H1 (cell line): ENCODE data around the gene FTL. TPM values are rescaled to one million over a fixed set of nuclear protein-coding genes. Genes with fewer than 3 reads are reported as not detected.

Experiments
- CTCF ChIA-PET: fragments of 300-600 bp; sonication (Branson Sonifier 250); formaldehyde crosslinking; loops from one replicate; lab custom pipeline; 2021; ENCODE audit not compliant: partially characterized antibody; lab: Charles Lee
- POLR2A ChIA-PET: fragments of 300-600 bp; sonication (Branson Sonifier 250); formaldehyde crosslinking; loops from one replicate; lab custom pipeline; 2021; ENCODE audit warnings: inconsistent platforms; ENCODE audit not compliant: partially characterized antibody; lab: Charles Lee
- DNase-seq, 2 experiments: peaks; one replicate each; pipeline versions ENCODE4 v3.0.0 to v3.0.0-alpha.2; 2010 to 2022; ENCODE audit warnings: low spot score in 2 of 2, low read depth in 1 of 2, mixed read lengths in 1 of 2
- FAIRE-seq: peaks from 2 replicates; lab custom pipeline; 2011; peaks lifted over from hg19 to GRCh38; lab: Jason Lieb, UNC
- H2AFZ ChIP-seq: 2 replicates; pipeline ENCODE4 v1.8.1; 2012; ENCODE audit warnings: low read length, inconsistent platforms
- H2AK5ac ChIP-seq: 2 replicates; pipeline ENCODE4 v1.6.1; 2013; ENCODE audit warnings: low read depth, low read length
- H2BK120ac ChIP-seq: replicated peaks from 2 replicates; pipeline ENCODE3; 2013; ENCODE audit warnings: low read depth, low read length, inconsistent platforms
- H2BK12ac ChIP-seq: 2 replicates; pipeline ENCODE4 v1.6.1; 2013; ENCODE audit warnings: low read depth, low read length
- H2BK15ac ChIP-seq: 2 replicates; pipeline ENCODE4 v1.6.1; 2013; ENCODE audit warnings: low read length
- H2BK20ac ChIP-seq: 2 replicates; pipeline ENCODE4 v1.6.1; 2013; ENCODE audit warnings: low read length
- H2BK5ac ChIP-seq: 2 replicates; pipeline ENCODE4 v1.6.1; 2013; ENCODE audit warnings: low read depth, low read length
- H3K14ac ChIP-seq: 2 replicates; pipeline ENCODE4 v1.6.1; 2013; ENCODE audit warnings: inconsistent platforms; ENCODE audit not compliant: insufficient read length
- H3K18ac ChIP-seq: 2 replicates; pipeline ENCODE4 v1.6.1; 2013; ENCODE audit warnings: low read length; ENCODE audit errors: extremely low read depth
- H3K23ac ChIP-seq: 2 replicates; pipeline ENCODE4 v1.6.1; 2013; ENCODE audit warnings: inconsistent platforms; ENCODE audit not compliant: insufficient read length
- H3K23me2 ChIP-seq: 2 replicates; pipeline ENCODE4 v1.6.1; 2013; ENCODE audit warnings: low read depth, low read length
- H3K27ac ChIP-seq: 2 replicates; pipeline ENCODE4 v1.6.1; 2011; ENCODE audit warnings: low read depth, low read length, inconsistent platforms
- H3K27me3 ChIP-seq, 4 experiments: replicated peaks in 1 of 4; 1 replicate in 1 of 4; 2 replicates in 3 of 4; pipeline versions ENCODE4 v1.6.1 to v1.8.1; 2011 to 2013; ENCODE audit warnings: low read length in 3 of 4, mild to moderate bottlenecking in 3 of 4, inconsistent platforms in 2 of 4, mixed read lengths in 2 of 4, moderate library complexity in 1 of 4; ENCODE audit not compliant: control insufficient read depth in 3 of 4, insufficient read depth in 3 of 4; ENCODE audit errors: extremely low read depth in 1 of 4
- H3K36me3 ChIP-seq, 4 experiments: 2 replicates each; pipeline versions ENCODE4 v1.6.1 to v1.8.1; 2011 to 2013; ENCODE audit warnings: mild to moderate bottlenecking in 4 of 4, low read length in 3 of 4, moderate library complexity in 2 of 4, control low read depth in 1 of 4, inconsistent platforms in 1 of 4; ENCODE audit not compliant: insufficient read depth in 4 of 4, control insufficient read depth in 2 of 4
- H3K4ac ChIP-seq: replicated peaks from 2 replicates; pipeline ENCODE3; 2013; ENCODE audit warnings: low read length, low read depth, mixed read lengths, inconsistent platforms; ENCODE audit not compliant: insufficient read length
- H3K4me1 ChIP-seq, 4 experiments: replicated peaks in 1 of 4; 1 replicate in 1 of 4; 2 replicates in 3 of 4; pipeline versions ENCODE4 v1.6.1 to v1.8.1; 2011 to 2013; ENCODE audit warnings: low read length in 3 of 4, inconsistent platforms in 2 of 4, mixed read lengths in 1 of 4; ENCODE audit not compliant: insufficient read depth in 4 of 4, control insufficient read depth in 3 of 4
- H3K4me2 ChIP-seq, 2 experiments: 2 replicates each; pipeline versions ENCODE4 v1.6.1 to v1.8.1; 2011 to 2013; ENCODE audit warnings: low read depth in 2 of 2, low read length in 2 of 2, control low read depth in 1 of 2, inconsistent platforms in 1 of 2, mild to moderate bottlenecking in 1 of 2; ENCODE audit not compliant: insufficient read depth in 1 of 2
- H3K4me3 ChIP-seq, 4 experiments: fragments of 200-600, 300-600 bp in 1 of 4; sonication (generic), shearing (Covaris generic), sonication (Bioruptor Twin) in 1 of 4; 2 replicates each; pipeline versions ENCODE4 v1.5.1 to v1.8.1; 2011 to 2016; ENCODE audit warnings: low read length in 4 of 4, low read depth in 3 of 4, control low read depth in 2 of 4, inconsistent platforms in 2 of 4, mild to moderate bottlenecking in 2 of 4, mixed read lengths in 1 of 4, moderate library complexity in 1 of 4; ENCODE audit not compliant: insufficient read depth in 2 of 4; ENCODE audit errors: extremely low read depth in 1 of 4
- H3K56ac ChIP-seq: replicated peaks from 2 replicates; pipeline ENCODE3; 2013; ENCODE audit warnings: low read depth, mild to moderate bottlenecking, mixed read lengths, low read length, inconsistent platforms; ENCODE audit not compliant: insufficient read length
- H3K79me1 ChIP-seq: 2 replicates; pipeline ENCODE4 v1.6.1; 2013; ENCODE audit warnings: low read depth, low read length, control low read depth
- H3K79me2 ChIP-seq, 2 experiments: 2 replicates each; pipeline versions ENCODE4 v1.6.1 to v1.8.1; 2012 to 2013; ENCODE audit warnings: low read length in 2 of 2, mild to moderate bottlenecking in 2 of 2, inconsistent platforms in 1 of 2; ENCODE audit not compliant: insufficient read depth in 2 of 2, control insufficient read depth in 1 of 2
- H3K9ac ChIP-seq, 4 experiments: replicated peaks in 1 of 4; 1 replicate in 1 of 4; 2 replicates in 3 of 4; pipeline versions ENCODE4 v1.6.1 to v1.8.1; 2011 to 2013; ENCODE audit warnings: low read depth in 3 of 4, low read length in 3 of 4, control low read depth in 2 of 4, mild to moderate bottlenecking in 2 of 4, moderate library complexity in 2 of 4, inconsistent platforms in 1 of 4; ENCODE audit errors: extremely low read depth in 1 of 4
- H3K9me3 ChIP-seq, 2 experiments: 2 replicates each; pipeline versions ENCODE4 v1.6.1 to v1.8.1; 2012 to 2013; ENCODE audit warnings: mild to moderate bottlenecking in 2 of 2, moderate library complexity in 2 of 2, control low read depth in 1 of 2, inconsistent platforms in 1 of 2, low read depth in 1 of 2, low read length in 1 of 2, mixed read lengths in 1 of 2; ENCODE audit not compliant: insufficient read depth in 2 of 2
- H4K20me1 ChIP-seq, 2 experiments: replicated peaks in 1 of 2; 2 replicates each; pipeline versions ENCODE3 to v1.8.1; 2011 to 2013; ENCODE audit warnings: inconsistent platforms in 2 of 2, low read length in 2 of 2, mild to moderate bottlenecking in 1 of 2; ENCODE audit not compliant: insufficient read depth in 2 of 2, control insufficient read depth in 1 of 2
- H4K5ac ChIP-seq: 2 replicates; pipeline ENCODE4 v1.6.1; 2013; ENCODE audit warnings: low read length, low read depth, mixed read lengths, inconsistent platforms; ENCODE audit not compliant: insufficient read length
- H4K8ac ChIP-seq: 2 replicates; pipeline ENCODE4 v1.8.0; 2013; ENCODE audit warnings: mild to moderate bottlenecking, moderate library complexity, low read length, inconsistent platforms; ENCODE audit not compliant: insufficient read depth; ENCODE audit errors: extremely low read depth
- H4K91ac ChIP-seq: replicated peaks from 2 replicates; pipeline ENCODE3; 2013; ENCODE audit warnings: low read length, mixed read lengths, inconsistent platforms; ENCODE audit not compliant: insufficient read length
- BACH1 ChIP-seq: IDR thresholded peaks from 2 replicates; pipeline ENCODE4 v1.6.1; 2012; ENCODE audit warnings: low read length, improper control_type of control experiment
- CREB1 ChIP-seq: IDR thresholded peaks from 2 replicates; pipeline ENCODE4 v1.6.1; 2012; ENCODE audit warnings: inconsistent platforms
- CTBP2 ChIP-seq: IDR thresholded peaks from 2 replicates; pipeline ENCODE4 v1.7.0; 2011; ENCODE audit warnings: borderline replicate concordance, mild to moderate bottlenecking, moderate library complexity, mixed read lengths, low read length; ENCODE audit not compliant: insufficient read depth, insufficient read length
- CTCF ChIP-seq, 3 experiments: IDR thresholded peaks; 1 replicate in 2 of 3; 2 replicates in 1 of 3; pipeline versions ENCODE4 v1.5.1 to v1.6.1; 2011; ENCODE audit warnings: low read length in 3 of 3, mild to moderate bottlenecking in 3 of 3, inconsistent platforms in 2 of 3, low read depth in 1 of 3, moderate library complexity in 1 of 3; ENCODE audit not compliant: insufficient read depth in 1 of 3; ENCODE audit errors: control extremely low read depth in 1 of 3
- HDAC6 ChIP-seq: IDR thresholded peaks from one replicate; pipeline ENCODE4 v1.7.1; 2012; ENCODE audit warnings: low read depth, mild to moderate bottlenecking, inconsistent platforms, low read length, moderate library complexity
- KDM1A ChIP-seq: fragments of 200-600, 300-600 bp; sonication (generic); IDR thresholded peaks from 2 replicates; pipeline ENCODE4 v1.7.1; 2016; ENCODE audit warnings: mild to moderate bottlenecking, low read length, borderline replicate concordance
- POU5F1 ChIP-seq: IDR thresholded peaks from 2 replicates; pipeline ENCODE4 v1.6.1; 2011; ENCODE audit warnings: low read depth, mild to moderate bottlenecking, low read length, moderate library complexity
- SIRT6 ChIP-seq: IDR thresholded peaks from one replicate; pipeline ENCODE4 v1.7.1; 2012; ENCODE audit warnings: low read length, inconsistent platforms
- SUZ12 ChIP-seq: fragments of 200-600 bp; sonication (generic); IDR thresholded peaks from 2 replicates; pipeline ENCODE4 v1.6.1; 2012; ENCODE audit warnings: mild to moderate bottlenecking, inconsistent platforms, low read length, moderate library complexity, mixed read lengths
- TAF1 ChIP-seq: IDR thresholded peaks from 2 replicates; pipeline ENCODE4 v1.6.1; 2011; ENCODE audit warnings: mild to moderate bottlenecking, low read depth, low read length
- TAF7 ChIP-seq: optimal IDR thresholded peaks from 2 replicates; pipeline ENCODE3; 2011; ENCODE audit warnings: low read depth, mild to moderate bottlenecking, inconsistent platforms, low read length, moderate library complexity, borderline replicate concordance
- WGBS, 2 experiments: shearing (Covaris generic) in 1 of 2; methylation state at CpG; one replicate each; pipeline versions ENCODE4 v1.1.6 to v1.1.7; 2013 to 2015; ENCODE audit warnings: low lambda C conversion rate in 2 of 2, mixed read lengths in 2 of 2, inconsistent platforms in 1 of 2, low coverage in 1 of 2, missing lambda C conversion rate in 1 of 2; ENCODE audit not compliant: insufficient replicate concordance in 2 of 2, insufficient coverage in 1 of 2, insufficient read length in 1 of 2; ENCODE audit errors: extremely low coverage in 1 of 2, missing lambda C conversion rate in 1 of 2; 5-methylcytosine and 5-hydroxymethylcytosine counted together
- polyA plus RNA-seq, 7 experiments: library from polyadenylated mRNA; depleted of rRNA in 3 of 7; stranded (reverse) in 5 of 7; unstranded in 2 of 7; fragments of >200 nt in 5 of 7; fragments of 200-250 nt in 2 of 7; gene quantifications; 1 replicate in 5 of 7; 2 replicates in 1 of 7; 4 replicates in 1 of 7; pipeline versions ENCODE4 v1.2.1 to v1.2.3, GENCODE V29; 2011 to 2013; ENCODE audit warnings: missing spikeins in 2 of 7, mixed read lengths in 2 of 7
- total RNA-seq: library from RNA; stranded (reverse); fragmentation: NEBNext Ultra II Directional; extraction: Animal tissue kit (Norgen Biotek cat#: 25700); gene quantifications from 2 replicates; pipeline ENCODE4 v1.2.1, GENCODE V29; 2021

Gene FTL
- total and polyA plus RNA-seq, 2 of the 8 experiments (the other 6 are each of a cell fraction or from before 2014, with no cell fraction given): 1,751 to 2,427 TPM

GRCh38 chr19:49009828-49010227, 44.7 kb downstream of the FTL start:
- no peak overlapping the region for H3K4me3 ChIP-seq
- H3K14ac ChIP-seq: no peak overlapping the region
- POLR2A ChIA-PET: interaction anchor here (0.6 to 2.2 kb wide), 4 partner anchors 8 to 11 kb away, joined by 3 to 8 read pairs (median 4); no protein-coding TSS in a partner anchor
- H3K4me1 ChIP-seq: no peaks in the 10 kb centered on the region
- no peak overlapping the region for H4K91ac ChIP-seq
- CTCF ChIA-PET: interaction anchor here (0.6 to 6.2 kb wide), 8 partner anchors 8 to 216 kb away, joined by 3 to 66 read pairs (median 4); partner anchors contain the start of genes CGB2 and LHB
- no peak overlapping the region for H3K4me2 ChIP-seq
- H3K79me2 ChIP-seq: no peaks in the 10 kb centered on the region
- TF ChIP-seq POU5F1 (no peak), SIRT6 (no peak), SUZ12 (no peak), CREB1 (no peak), HDAC6 (no peak), CTBP2 (no peak), TAF1 (no peak), CTCF (IDR thresholded peaks at IDR 0.05; ENCODE audit: control extremely low read depth in 1 of 3, insufficient read depth in 1 of 3, low read depth in 1 of 3, low read length in 3 of 3) (no peak), BACH1 (no peak), TAF7 (no peak), KDM1A (no peak)
- H3K23ac ChIP-seq: no peak overlapping the region
- no peak overlapping the region for H3K9ac ChIP-seq
- no peak overlapping the region for H4K5ac ChIP-seq
- H3K4ac ChIP-seq: no peak overlapping the region
- no peak overlapping the region for H2AK5ac ChIP-seq
- H4K20me1 ChIP-seq: peaks cover 3 to 13% of the 10 kb centered on the region in 2 experiments
- H3K23me2 ChIP-seq: no peaks in the 10 kb centered on the region
- no peaks in the 10 kb centered on the region for H3K9me3 ChIP-seq
- no peak overlapping the region for H2BK12ac ChIP-seq
- no peak overlapping the region for H2AFZ ChIP-seq
- no peaks in the 10 kb centered on the region for H3K27me3 ChIP-seq
- no peak overlapping the region for H3K27ac ChIP-seq
- H4K8ac ChIP-seq: no peak overlapping the region
- no peak for FAIRE-seq
- no peak overlapping the region for H3K56ac ChIP-seq
- no peak for DNase-seq
- no peak overlapping the region for H2BK5ac ChIP-seq
- no peak overlapping the region for H2BK120ac ChIP-seq
- WGBS, 2 experiments: 93% methylated on average over 18 of the region's 18 CpGs; no CpG with 5 or more reads in 1 of the 2 experiments
- H3K79me1 ChIP-seq: peaks cover 2% of the 10 kb centered on the region; the same call in 1 of the 2 replicates
- H3K18ac ChIP-seq: no peak overlapping the region
- no peak overlapping the region for H2BK15ac ChIP-seq
- peaks cover 14 to 39% (median 31%) of the 10 kb centered on the region in 4 experiments; a peak in 7 of 8 replicates for H3K36me3 ChIP-seq
- H2BK20ac ChIP-seq: no peak overlapping the region
